Measurements from ENCODE around the gene PIP4K2B.

- TF ChIP-seq POLR2AphosphoS5 (IDR thresholded peaks at IDR 0.05; ENCODE audit: low read depth, low read length) = no peak
- no peak for TF ChIP-seq CTCF (IDR thresholded peaks at IDR 0.05)
- TF ChIP-seq TCF7L2 (IDR thresholded peaks at IDR 0.05; ENCODE audit: low read depth, low read length) = no peak
Observed at GRCh38 chr17:38762231-38762630, 37.1 kb downstream of the PIP4K2B start.

Measured in Panc1 (cell line).